WTC11 (cell line): Measurements from ENCODE around the gene GAPDHS. TPM values are rescaled to one million over a fixed set of nuclear protein-coding genes. Genes with fewer than 3 reads are reported as not detected.
A peak's percentile ranks its signal among the peaks of the same experiment; 100 is the strongest.

Experiments
- ATAC-seq: fragments of 200-7000 bp; cut with Tn5 transposase; 2 replicates; pipeline ENCODE4 v1.10.0; 2021; ENCODE audit warnings: mild to moderate bottlenecking, moderate library complexity
- CTCF ChIA-PET: fragments of 300-600 bp; sonication (Branson Sonifier 250); formaldehyde crosslinking; loops from one replicate; lab custom pipeline; 2021; ENCODE audit warnings: antibody characterized with exemption; lab: Charles Lee
- POLR2A ChIA-PET: fragments of 350-600 bp; sonication (Branson Sonifier 250); formaldehyde crosslinking; loops from one replicate; lab custom pipeline; 2021; ENCODE audit warnings: antibody characterized with exemption; lab: Charles Lee
- DNase-seq: peaks from one replicate; pipeline ENCODE4 v3.0.0; 2021; ENCODE audit warnings: low spot score
- H3K27ac Mint-ChIP-seq: 2 replicates; pipeline ENCODE4 v1.8.0; 2021; ENCODE audit warnings: mixed read lengths
- H3K27me3 Mint-ChIP-seq: 2 replicates; pipeline ENCODE4 v1.8.0; 2021; ENCODE audit warnings: low read depth, mild to moderate bottlenecking, moderate library complexity, mixed read lengths
- H3K36me3 Mint-ChIP-seq: 2 replicates; pipeline ENCODE4 v1.8.0; 2021; ENCODE audit warnings: mixed read lengths
- H3K4me1 Mint-ChIP-seq: 2 replicates; pipeline ENCODE4 v1.8.0; 2022; ENCODE audit warnings: mixed read lengths
- H3K4me3 Mint-ChIP-seq: 2 replicates; pipeline ENCODE4 v1.8.0; 2021; ENCODE audit warnings: mild to moderate bottlenecking, moderate library complexity, mixed read lengths
- H3K9me3 Mint-ChIP-seq: 2 replicates; pipeline ENCODE4 v1.8.0; 2021; ENCODE audit warnings: mixed read lengths
- CTCF ChIP-seq: fragments of 200-600 bp; IDR thresholded peaks from 2 replicates; pipeline ENCODE4 v1.8.0; 2022; ENCODE audit warnings: antibody characterized with exemption
- EMX1 ChIP-seq: fragments of 250-450 bp; sonication (Bioruptor Pico); IDR thresholded peaks from 2 replicates; pipeline ENCODE4 v1.8.0; 2021; ENCODE audit warnings: mild to moderate bottlenecking
- ERG ChIP-seq: fragments of 250-450 bp; sonication (Bioruptor Pico); IDR thresholded peaks from 2 replicates; pipeline ENCODE4 v1.8.0; 2021; ENCODE audit warnings: mild to moderate bottlenecking
- MAX ChIP-seq: sonication (generic); formaldehyde crosslinking; IDR thresholded peaks from 2 replicates; pipeline ENCODE4 v1.8.0; 2022; ENCODE audit warnings: mild to moderate bottlenecking, missing genetic modification reagents
- PRRX2 ChIP-seq: fragments of 250-450 bp; sonication (Bioruptor Pico); IDR thresholded peaks from 2 replicates; pipeline ENCODE4 v1.8.0; 2021; ENCODE audit warnings: mild to moderate bottlenecking
- SP1 ChIP-seq: sonication (generic); formaldehyde crosslinking; conservative IDR thresholded peaks from 2 replicates; pipeline ENCODE4 v1.8.1; 2022; ENCODE audit warnings: missing genetic modification reagents
- TEAD4 ChIP-seq: sonication (generic); formaldehyde crosslinking; IDR thresholded peaks from 2 replicates; pipeline ENCODE4 v1.8.0; 2022; ENCODE audit warnings: mild to moderate bottlenecking, missing genetic modification reagents
- USF1 ChIP-seq: sonication (generic); formaldehyde crosslinking; IDR thresholded peaks from 2 replicates; pipeline ENCODE4 v1.8.0; 2022; ENCODE audit warnings: mild to moderate bottlenecking, missing genetic modification reagents
- ZNF121 ChIP-seq: sonication (generic); formaldehyde crosslinking; IDR thresholded peaks from 2 replicates; pipeline ENCODE4 v1.8.0; 2023; ENCODE audit warnings: missing genetic modification reagents
- ZNF263 ChIP-seq: sonication (generic); formaldehyde crosslinking; IDR thresholded peaks from 2 replicates; pipeline ENCODE4 v1.8.1; 2022; ENCODE audit warnings: low read depth, mild to moderate bottlenecking, moderate library complexity, missing genetic modification reagents
- ZNF416 ChIP-seq: fragments of 250-450 bp; sonication (Bioruptor Pico); IDR thresholded peaks from 2 replicates; pipeline ENCODE4 v1.9.0; 2021; ENCODE audit warnings: mild to moderate bottlenecking, inconsistent platforms
- ZNF512 ChIP-seq: sonication (generic); formaldehyde crosslinking; IDR thresholded peaks from 2 replicates; pipeline ENCODE4 v1.8.1; 2022; ENCODE audit warnings: missing genetic modification reagents, borderline replicate concordance
- total RNA-seq: library from RNA; stranded (reverse); gene quantifications from 3 replicates; pipeline ENCODE4 v1.2.3, GENCODE V29; 2021

Gene GAPDHS
- total RNA-seq, 1 experiment from 2014 or later, result 0.20 TPM

- POLR2A ChIA-PET, result interaction anchor here (0.9 kb wide), 1 partner anchor 93 kb away, joined by 3 read pairs; the partner anchor contains the start of gene COX6B1
- Mint-ChIP-seq H3K27me3 (peaks cover 38% of the 10 kb centered on the region), H3K36me3 (0 out of 2 replicates have a peak, but pooled peaks cover 3% of the 10 kb centered on the region), H3K4me3 (peak overlapping the region; percentile 18; the same call in 1 of the 2 replicates), H3K4me1 (peaks cover 12% of the 10 kb centered on the region), H3K27ac (peak overlapping the region; percentile 88; the same call in 1 of the 2 replicates), H3K9me3 (no peaks in the 10 kb centered on the region)
- TF ChIP-seq MAX (CRISPR knock-in tag), result 0 out of 2 replicates have a peak, but pooled peaks have one; percentile 35
- peak; percentile 38; the same call in 1 of the 2 replicates for TF ChIP-seq SP1 (CRISPR knock-in tag)
- no peak for TF ChIP-seq TEAD4 (CRISPR knock-in tag)
- peak; percentile 25 for TF ChIP-seq CTCF
- CTCF ChIA-PET, result interaction anchor here (0.6 to 3.9 kb wide), 13 partner anchors 15 to 159 kb away, joined by 3 to 62 read pairs (median 4); partner anchors contain the start of gene DMKN
- DNase-seq, result peak; percentile 76
- peak; percentile 8 for ATAC-seq
Observed at GRCh38 chr19:35555301-35556005, 22.2 kb downstream of the GAPDHS start.

- CTCF ChIA-PET, result interaction anchor here (0.5 to 3.9 kb wide), 14 partner anchors 14 to 246 kb away, joined by 3 to 62 read pairs (median 4); partner anchors contain the start of gene DMKN
- POLR2A ChIA-PET, result interaction anchor here (1.2 kb wide), 1 partner anchor 36 kb away, joined by 3 read pairs; no protein-coding TSS in a partner anchor
- TF ChIP-seq ZNF263 (CRISPR knock-in tag) (no peak), ERG (CRISPR knock-in tag) (no peak), USF1 (CRISPR knock-in tag) (no peak), ZNF512 (CRISPR knock-in tag) (no peak), ZNF416 (CRISPR knock-in tag) (no peak)
- TF ChIP-seq, all 79 proteins: peak for 0
- peaks cover 12% of the 10 kb centered on the region for H3K4me1 Mint-ChIP-seq
- no peaks in the 10 kb centered on the region for H3K9me3 Mint-ChIP-seq
- no peak for DNase-seq
- peaks cover 44% of the 10 kb centered on the region for H3K27me3 Mint-ChIP-seq
- peak overlapping the region; percentile 18; the same call in 1 of the 2 replicates for H3K4me3 Mint-ChIP-seq
- ATAC-seq, result no peak
- H3K27ac Mint-ChIP-seq, result peak overlapping the region; percentile 88; the same call in 1 of the 2 replicates
- H3K36me3 Mint-ChIP-seq, result no peaks in the 10 kb centered on the region
Observed at GRCh38 chr19:35556025-35556590, 22.9 kb downstream of the GAPDHS start.

GRCh38 chr19:35556846-35557538 lies 23.7 kb downstream of the GAPDHS start:
- ATAC-seq, result no peak
- DNase-seq, result no peak
- Mint-ChIP-seq H3K4me3 (peak overlapping the region; percentile 87), H3K36me3 (no peaks in the 10 kb centered on the region), H3K27me3 (peaks cover 48% of the 10 kb centered on the region), H3K4me1 (peaks cover 12% of the 10 kb centered on the region), H3K9me3 (no peaks in the 10 kb centered on the region), H3K27ac (no peak overlapping the region)
- ChIA-PET POLR2A (interaction anchor here (0.6 to 1.8 kb wide), 10 partner anchors 9 to 313 kb away, joined by 3 to 14 read pairs (median 4); partner anchors contain the start of genes COX6B1, DMKN and HAUS5), CTCF (interaction anchor here (0.6 to 3.9 kb wide), 31 partner anchors 8 to 490 kb away, joined by 3 to 62 read pairs (median 7); partner anchors contain the start of genes COX6B1, DMKN, HAUS5 and KIRREL2)
- TF ChIP-seq ZNF121 (CRISPR knock-in tag), result peak; percentile 43; the same call in 1 of the 2 replicates
- 0 out of 2 replicates have a peak, but pooled peaks have one; percentile 9 for TF ChIP-seq TEAD4 (CRISPR knock-in tag)
- TF ChIP-seq EMX1 (CRISPR knock-in tag), result no peak
- TF ChIP-seq PRRX2 (CRISPR knock-in tag), result no peak
